ENCODE results near the gene BHLHE40. TPM values are rescaled to one million over a fixed set of nuclear protein-coding genes. Genes with fewer than 3 reads are reported as not detected.

BHLHE40 gene
- total RNA-seq, 4 donors from 2014 or later = 124 to 194 (median 153) TPM

DNA sequence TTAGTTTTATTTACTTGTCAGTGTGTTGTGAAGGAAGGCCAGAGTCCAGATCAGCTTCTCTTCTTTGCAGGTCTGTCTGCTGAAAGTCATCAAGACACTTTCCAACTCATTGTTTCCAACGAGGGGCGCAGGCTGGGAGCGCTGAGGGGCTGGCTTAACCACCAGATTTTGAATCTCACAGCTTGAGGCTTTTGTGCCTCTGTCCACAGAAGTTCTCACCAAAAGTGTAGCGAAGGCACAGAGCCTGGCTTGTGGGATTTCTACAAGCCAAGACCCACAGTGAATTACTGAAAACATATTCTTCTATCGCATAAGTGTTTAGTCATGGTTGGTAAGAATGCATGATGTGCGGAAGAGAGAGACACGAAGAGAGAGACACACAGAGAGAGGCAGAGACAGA, 35.2 kb downstream of the BHLHE40 start:
- Histone ChIP-seq H3K27me3 (no peaks in the 10 kb centered on the region), H3K9me3 (no peaks in the 10 kb centered on the region), H3K27ac (peak overlapping the region in 2 of 4 donors; percentile 81 to 86), H3K4me3 (no peak overlapping the region), H3K4me1 (peaks cover 39 to 83% (median 64%) of the 10 kb centered on the region in 3 donors), H3K36me3 (no peaks in the 10 kb centered on the region)
- WGBS, 2 donors = 87 to 90% methylated on average over 6 to 7 of the region's 7 CpGs
- TF ChIP-seq POLR2A (IDR thresholded peaks at IDR 0.05) = no peak
- TF ChIP-seq, protein P1, sequence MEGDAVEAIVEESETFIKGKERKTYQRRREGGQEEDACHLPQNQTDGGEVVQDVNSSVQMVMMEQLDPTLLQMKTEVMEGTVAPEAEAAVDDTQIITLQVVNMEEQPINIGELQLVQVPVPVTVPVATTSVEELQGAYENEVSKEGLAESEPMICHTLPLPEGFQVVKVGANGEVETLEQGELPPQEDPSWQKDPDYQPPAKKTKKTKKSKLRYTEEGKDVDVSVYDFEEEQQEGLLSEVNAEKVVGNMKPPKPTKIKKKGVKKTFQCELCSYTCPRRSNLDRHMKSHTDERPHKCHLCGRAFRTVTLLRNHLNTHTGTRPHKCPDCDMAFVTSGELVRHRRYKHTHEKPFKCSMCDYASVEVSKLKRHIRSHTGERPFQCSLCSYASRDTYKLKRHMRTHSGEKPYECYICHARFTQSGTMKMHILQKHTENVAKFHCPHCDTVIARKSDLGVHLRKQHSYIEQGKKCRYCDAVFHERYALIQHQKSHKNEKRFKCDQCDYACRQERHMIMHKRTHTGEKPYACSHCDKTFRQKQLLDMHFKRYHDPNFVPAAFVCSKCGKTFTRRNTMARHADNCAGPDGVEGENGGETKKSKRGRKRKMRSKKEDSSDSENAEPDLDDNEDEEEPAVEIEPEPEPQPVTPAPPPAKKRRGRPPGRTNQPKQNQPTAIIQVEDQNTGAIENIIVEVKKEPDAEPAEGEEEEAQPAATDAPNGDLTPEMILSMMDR (IDR thresholded peaks at IDR 0.05) = no peak
- intact Hi-C loops (cut with DNase I) = no loop called here
- DNase-seq = no peak

DNA sequence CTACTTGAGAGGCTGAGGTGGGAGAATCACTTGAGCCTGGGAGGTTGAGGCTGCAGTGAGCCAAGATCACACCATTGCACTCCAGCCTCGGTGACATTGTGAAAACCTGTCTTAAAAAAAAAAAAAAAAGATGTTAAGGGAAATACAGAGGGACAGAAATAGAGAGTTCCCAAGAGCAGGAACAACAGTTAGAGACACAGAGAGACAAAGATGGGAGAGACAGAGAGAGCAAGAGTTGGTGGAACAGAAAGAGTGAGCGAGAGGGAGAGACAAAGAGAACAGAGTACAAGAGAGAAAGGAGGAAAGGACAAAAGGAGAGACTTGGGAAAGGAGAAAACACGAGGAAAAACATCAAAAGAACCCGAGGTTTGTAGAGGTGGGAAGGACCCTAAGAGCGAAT, 35.8 kb downstream of the BHLHE40 start:
- Histone ChIP-seq H3K27ac (peak overlapping the region in 2 of 4 donors; percentile 81 to 86), H3K4me1 (peaks cover 45 to 90% (median 68%) of the 10 kb centered on the region in 3 donors), H3K9me3 (no peaks in the 10 kb centered on the region), H3K4me3 (no peak overlapping the region), H3K27me3 (no peaks in the 10 kb centered on the region), H3K36me3 (no peaks in the 10 kb centered on the region)
- TF ChIP-seq POLR2A (IDR thresholded peaks at IDR 0.05) = no peak
- TF ChIP-seq, protein P1 (IDR thresholded peaks at IDR 0.05) = no peak
- intact Hi-C loops (cut with DNase I) = no loop called here
- 83 to 91% methylated on average over 5 of the region's 5 CpGs for WGBS, 2 donors
- DNase-seq = no peak

DNA sequence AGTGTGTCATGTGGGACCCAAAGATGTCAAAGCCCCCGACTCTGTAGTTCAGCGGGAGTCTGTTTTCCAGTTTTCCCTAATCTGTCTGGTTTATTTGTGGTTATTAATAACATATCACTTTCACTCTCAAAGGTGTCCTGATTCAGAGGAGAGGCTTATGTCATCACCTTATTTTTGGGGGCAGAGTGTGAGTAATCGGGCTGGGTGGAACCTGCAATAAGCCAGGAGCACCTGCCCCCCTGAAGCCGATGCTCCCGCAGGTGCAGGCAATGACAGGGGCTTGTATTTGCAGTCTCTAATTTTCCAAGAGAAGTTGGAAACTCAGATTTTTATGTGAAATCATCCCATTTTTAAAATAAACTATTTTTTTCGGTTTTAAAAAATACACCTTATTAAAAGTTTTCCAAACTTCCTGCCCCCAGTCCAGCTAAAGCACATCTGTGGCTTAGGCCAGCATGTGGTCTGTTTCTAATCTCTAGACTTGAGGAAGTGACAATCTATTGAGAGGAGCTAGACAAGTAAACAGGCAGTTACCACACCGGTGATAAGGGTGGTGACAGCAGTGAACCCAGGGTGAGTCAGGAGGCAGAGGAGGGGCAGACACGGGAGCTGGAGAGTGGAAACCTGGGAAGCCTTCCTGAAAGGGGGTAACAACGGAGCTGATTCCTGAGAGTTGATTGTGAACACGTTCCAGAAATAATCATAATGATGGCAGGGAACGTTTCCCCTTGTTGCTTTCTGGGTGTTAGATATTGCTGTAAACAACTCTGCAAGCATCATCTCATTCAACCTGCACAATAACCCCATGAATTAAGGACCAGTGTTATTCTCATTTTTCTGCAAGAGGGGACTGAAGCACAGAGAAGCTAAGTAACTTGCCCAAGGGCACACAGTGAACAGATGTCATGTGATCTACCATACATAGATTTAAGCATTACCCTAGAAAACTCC, 37.2 kb downstream of the BHLHE40 start:
- 35 to 42% methylated on average over 11 of the region's 11 CpGs for WGBS, 2 donors
- peak in 1 of 4 donors; percentile 9 for TF ChIP-seq POLR2A (IDR thresholded peaks at IDR 0.05)
- TF ChIP-seq, protein P1 (IDR thresholded peaks at IDR 0.05) = no peak
- no peaks in the 10 kb centered on the region for H3K9me3 ChIP-seq
- no peaks in the 10 kb centered on the region for H3K27me3 ChIP-seq
- no peak overlapping the region for H3K4me3 ChIP-seq
- DNase-seq = no peak
- H3K27ac ChIP-seq = peak overlapping the region; percentile 89 to 93 (median 92)
- intact Hi-C loops (cut with DNase I) = no loop called here
- no peaks in the 10 kb centered on the region for H3K36me3 ChIP-seq
- peaks cover 46 to 92% (median 74%) of the 10 kb centered on the region in 3 donors for H3K4me1 ChIP-seq

DNA sequence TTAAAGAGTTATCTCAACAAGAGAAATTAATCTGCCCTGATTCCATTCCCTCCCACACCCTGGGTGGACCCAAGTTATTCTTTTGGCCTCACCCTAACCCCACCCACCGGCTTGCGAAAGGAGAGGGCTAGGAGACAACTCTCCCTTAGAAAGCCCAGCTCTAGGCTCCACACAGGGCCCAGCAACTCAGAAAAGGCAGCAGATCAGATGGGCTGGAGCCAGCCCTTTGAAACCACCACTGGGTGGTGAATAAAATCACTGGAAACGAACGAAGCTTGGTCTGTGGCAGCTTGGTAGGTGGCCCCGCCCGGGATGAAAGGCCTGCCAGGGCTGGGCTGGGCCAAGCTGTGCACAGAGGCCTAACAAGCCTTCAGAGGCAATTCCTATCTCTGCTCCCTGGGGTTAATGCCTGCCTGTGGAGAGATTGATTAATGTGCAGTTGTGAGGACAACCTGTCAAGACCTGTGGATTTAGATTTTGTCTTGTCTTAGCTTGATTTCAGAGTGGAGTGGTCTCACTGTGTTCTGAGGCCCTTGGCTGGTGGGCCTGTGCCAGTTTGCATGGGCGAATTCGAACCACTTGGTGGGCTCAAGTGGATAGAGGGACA, 38.8 kb downstream of the BHLHE40 start:
- no peaks in the 10 kb centered on the region for H3K27me3 ChIP-seq
- peak overlapping the region; percentile 89 to 93 (median 92) for H3K27ac ChIP-seq
- DNase-seq = no peak
- peaks cover 39 to 92% (median 67%) of the 10 kb centered on the region in 3 donors for H3K4me1 ChIP-seq
- no peaks in the 10 kb centered on the region for H3K36me3 ChIP-seq
- no peak overlapping the region for H3K4me3 ChIP-seq
- intact Hi-C loops (cut with DNase I) = no loop called here
- 43 to 65% methylated on average over 2 to 6 of the region's 8 CpGs for WGBS, 2 donors
- TF ChIP-seq, protein P1 (IDR thresholded peaks at IDR 0.05) = peak in 3 of 6 experiments; percentile 13 to 37 (median 37)
- TF ChIP-seq POLR2A (IDR thresholded peaks at IDR 0.05) = peak in 2 of 4 donors; percentile 49 to 50
- H3K9me3 ChIP-seq = no peaks in the 10 kb centered on the region
